ENCODE measurements around the gene NT5C2.
"Not testable (repeated sequence)": the region's sequence is repeated elsewhere in the genome, so short reads cannot be mapped to it uniquely, and the experiment has no call there.

DNA sequence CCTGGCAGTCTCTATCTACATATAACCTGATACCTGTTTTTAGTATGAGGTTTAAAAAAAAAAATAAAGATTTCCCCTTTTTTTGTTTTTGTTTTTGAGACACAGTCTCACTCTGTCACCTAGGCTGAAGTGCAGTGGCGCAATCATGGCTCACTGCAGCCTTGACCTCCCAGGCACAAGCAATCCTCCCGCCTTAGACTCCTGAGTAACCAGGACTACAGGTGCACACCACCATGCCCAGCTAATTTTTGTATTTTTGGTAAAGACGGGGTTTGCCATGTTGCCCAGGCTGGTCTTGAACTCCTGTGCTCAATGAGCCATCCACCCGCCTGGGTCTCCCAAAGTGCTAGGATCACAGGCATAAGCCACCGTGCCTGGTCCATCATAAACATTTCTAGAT is 25.5 kb downstream of the NT5C2 start:
- TF ChIP-seq, protein P1, sequence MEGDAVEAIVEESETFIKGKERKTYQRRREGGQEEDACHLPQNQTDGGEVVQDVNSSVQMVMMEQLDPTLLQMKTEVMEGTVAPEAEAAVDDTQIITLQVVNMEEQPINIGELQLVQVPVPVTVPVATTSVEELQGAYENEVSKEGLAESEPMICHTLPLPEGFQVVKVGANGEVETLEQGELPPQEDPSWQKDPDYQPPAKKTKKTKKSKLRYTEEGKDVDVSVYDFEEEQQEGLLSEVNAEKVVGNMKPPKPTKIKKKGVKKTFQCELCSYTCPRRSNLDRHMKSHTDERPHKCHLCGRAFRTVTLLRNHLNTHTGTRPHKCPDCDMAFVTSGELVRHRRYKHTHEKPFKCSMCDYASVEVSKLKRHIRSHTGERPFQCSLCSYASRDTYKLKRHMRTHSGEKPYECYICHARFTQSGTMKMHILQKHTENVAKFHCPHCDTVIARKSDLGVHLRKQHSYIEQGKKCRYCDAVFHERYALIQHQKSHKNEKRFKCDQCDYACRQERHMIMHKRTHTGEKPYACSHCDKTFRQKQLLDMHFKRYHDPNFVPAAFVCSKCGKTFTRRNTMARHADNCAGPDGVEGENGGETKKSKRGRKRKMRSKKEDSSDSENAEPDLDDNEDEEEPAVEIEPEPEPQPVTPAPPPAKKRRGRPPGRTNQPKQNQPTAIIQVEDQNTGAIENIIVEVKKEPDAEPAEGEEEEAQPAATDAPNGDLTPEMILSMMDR (IDR thresholded peaks at IDR 0.05), result not testable (repeated sequence)
- not testable (repeated sequence) for TF ChIP-seq POLR2A (IDR thresholded peaks at IDR 0.05)
